Measurements from ENCODE around the gene PCDHGB3.

Gene PCDHGB3

DNA sequence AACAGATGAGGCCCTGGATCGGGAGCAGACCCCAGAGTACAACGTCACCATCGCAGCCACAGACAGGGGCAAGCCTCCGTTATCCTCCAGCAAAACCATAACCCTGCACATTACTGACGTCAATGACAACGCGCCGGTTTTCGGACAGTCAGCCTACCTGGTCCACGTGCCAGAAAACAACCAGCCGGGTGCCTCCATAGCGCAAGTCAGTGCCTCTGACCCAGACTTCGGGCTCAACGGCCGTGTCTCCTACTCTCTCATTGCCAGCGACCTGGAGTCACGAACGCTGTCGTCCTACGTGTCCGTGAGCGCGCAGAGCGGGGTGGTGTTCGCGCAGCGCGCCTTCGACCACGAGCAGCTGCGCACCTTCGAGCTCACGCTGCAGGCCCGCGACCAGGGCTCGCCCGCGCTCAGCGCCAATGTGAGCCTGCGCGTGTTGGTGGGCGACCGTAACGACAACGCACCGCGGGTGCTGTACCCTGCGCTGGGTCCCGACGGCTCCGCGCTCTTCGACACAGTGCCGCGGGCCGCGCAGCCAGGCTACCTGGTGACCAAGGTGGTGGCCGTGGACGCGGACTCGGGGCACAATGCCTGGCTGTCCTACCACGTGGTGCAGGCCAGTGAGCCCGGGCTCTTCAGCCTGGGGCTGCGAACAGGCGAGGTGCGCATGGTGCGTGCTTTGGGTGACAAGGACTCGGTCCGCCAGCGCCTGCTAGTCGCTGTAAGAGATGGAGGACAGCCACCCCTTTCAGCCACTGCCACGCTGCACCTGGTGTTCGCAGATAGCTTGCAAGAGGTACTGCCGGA lies 49.2 kb downstream of the PCDHGB3 start:
- no peak for DNase-seq (ENCODE audit: low read depth)

DNA sequence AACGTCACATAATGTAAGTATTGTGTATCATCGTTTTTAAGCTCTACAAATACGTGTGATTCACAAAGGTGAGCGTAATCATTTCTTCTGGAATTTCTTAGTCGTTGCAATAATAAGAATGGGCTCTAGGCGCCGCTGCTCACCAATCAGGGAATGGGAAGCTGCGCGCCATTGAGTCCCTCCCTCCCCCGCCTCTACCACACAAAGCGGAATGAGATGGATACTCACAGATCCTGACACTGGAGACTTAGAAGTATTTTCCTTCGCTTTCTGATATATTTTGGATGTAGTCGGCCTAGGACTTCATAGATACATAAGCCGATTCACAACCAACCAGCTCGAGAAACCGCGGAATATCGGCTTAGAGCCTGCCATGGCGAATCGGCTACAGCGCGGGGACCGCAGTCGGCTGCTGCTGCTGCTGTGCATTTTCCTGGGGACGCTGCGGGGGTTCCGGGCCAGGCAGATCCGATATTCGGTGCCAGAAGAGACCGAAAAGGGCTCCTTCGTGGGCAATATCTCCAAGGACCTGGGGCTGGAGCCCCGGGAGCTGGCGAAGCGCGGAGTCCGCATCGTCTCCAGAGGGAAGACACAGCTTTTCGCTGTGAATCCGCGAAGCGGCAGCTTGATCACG lies 50.9 kb downstream of the PCDHGB3 start, which contains the start of gene PCDHGA11:
Gene PCDHGA11, plus strand, starts transcription at position 197 of the 634 bp plus-strand sequence. Its CDS starts 177 bp downstream, at position 374.
- DNase-seq (ENCODE audit: low read depth), result peak; percentile 37

DNA sequence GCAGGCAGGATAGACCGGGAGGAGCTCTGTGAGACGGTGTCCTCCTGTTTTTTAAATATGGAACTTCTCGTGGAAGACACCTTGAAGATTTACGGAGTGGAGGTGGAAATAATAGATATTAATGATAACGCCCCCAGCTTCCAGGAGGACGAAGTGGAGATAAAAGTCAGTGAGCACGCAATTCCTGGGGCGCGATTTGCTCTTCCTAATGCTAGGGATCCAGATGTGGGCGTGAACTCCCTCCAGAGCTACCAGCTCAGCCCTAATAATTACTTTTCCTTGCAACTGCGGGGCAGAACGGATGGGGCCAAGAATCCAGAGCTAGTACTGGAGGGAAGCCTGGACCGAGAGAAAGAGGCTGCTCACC lies 51.4 kb downstream of the PCDHGB3 start:
- DNase-seq (ENCODE audit: low read depth), result no peak
